GM21515 (cell line): ENCODE data around the gene SYNJ1.

Experiments
- ATAC-seq: cut with Tn5 transposase; IDR thresholded peaks from one replicate; pipeline ENCODE4 v1.9.1; 2021; ENCODE audit not compliant: unreplicated experiment

Gene SYNJ1

DNA sequence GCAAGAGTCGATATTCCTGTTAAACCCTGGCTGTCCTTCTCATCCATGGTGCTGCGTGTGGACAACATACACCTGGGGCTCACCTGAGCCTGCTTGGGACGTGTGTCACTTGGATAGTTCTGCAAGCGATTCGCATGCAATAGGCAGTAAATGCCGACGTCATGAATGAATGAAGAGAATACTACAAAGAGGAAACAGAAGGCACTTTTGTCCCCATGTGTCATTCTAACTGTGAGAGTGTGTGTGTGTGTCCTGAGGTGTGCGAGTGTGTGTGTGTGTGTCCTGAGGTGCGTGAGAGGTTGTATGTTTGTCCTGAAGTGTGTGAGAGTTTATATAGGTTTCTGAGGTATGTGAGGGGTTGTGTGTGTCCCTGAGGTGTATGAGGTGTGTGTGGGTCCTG is 141.8 kb downstream of the SYNJ1 start:
- no peak for ATAC-seq

GRCh38 chr21:32585042-32585710 is 142.6 kb downstream of the SYNJ1 start, which contains the start of gene TCP10L:
TSS of gene TCP10L (minus strand) at chr21:32585523. CDS start at chr21:32584304, 1,219 bp downstream.
- ATAC-seq, result no peak

DNA sequence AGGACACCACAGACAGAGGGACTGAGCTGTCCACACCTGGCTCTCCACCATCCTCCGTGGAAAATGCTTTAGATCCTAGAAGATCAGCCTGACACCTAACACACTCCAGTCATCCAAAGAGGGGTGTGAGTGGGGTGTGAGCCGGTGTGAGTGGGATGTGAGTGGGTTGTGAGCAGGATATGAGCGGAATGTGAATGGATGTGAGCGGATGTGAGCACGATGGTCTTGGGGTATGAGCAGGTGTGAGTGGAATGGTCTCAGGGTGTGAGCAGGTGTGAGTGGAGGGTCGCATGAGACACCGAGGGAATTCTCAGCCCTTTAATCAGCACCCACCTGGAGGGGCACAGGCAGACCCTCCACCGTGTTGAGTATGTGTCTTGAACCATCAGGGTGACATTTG is 143.3 kb downstream of the SYNJ1 start:
- no peak for ATAC-seq

DNA sequence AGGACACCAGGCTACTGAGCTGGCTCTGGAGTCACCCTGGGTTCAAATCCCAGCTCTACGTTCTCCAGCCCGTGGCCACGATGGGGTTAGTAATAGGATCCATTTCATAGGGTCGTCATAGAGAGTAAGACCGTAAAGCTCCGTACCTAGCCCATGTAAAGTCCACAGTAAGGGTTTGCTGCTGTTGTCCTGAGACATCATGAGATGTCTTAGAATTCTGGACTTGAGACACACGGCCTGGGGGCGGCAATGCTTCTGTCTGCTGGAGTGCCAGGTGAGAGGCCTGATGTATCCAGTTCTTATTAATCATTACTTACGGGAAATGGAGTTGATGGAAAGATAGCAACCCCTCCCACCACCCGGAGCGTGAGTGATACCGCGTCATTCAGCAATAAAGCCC is 146.1 kb downstream of the SYNJ1 start:
- ATAC-seq, result no peak

DNA sequence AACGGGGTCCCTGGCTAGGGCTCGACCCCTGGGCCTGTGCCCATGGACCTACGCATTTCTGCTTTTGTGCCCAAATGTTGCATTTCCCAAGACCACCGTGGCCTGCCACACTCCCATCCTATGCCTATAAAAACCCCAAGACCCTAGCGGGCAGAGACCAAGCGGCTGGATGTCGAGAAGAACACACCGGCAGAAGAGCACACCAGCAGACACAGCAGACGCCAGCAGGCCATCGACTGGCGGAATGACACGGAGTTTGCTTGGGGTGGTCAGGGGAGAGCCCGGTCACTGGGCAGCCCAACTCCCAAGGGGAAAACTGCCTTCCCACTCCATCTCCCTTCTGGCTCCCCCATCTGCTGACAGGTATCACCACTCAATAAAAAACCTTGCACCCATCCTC is 146.9 kb downstream of the SYNJ1 start:
- no peak for ATAC-seq
